ENCODE results near the gene PPIL1.
"Not testable (repeated sequence)": the region's sequence is repeated elsewhere in the genome, so short reads cannot be mapped to it uniquely, and the experiment has no call there.

PPIL1 gene

GRCh38 chr6:36874443-36875249 lies at the start of gene PPIL1:
Gene PPIL1 (minus strand): TSS chr6:36874803. CDS start chr6:36874772, 31 bp downstream.
- peak; percentile 61 for DNase-seq (ENCODE audit: low read depth)

- no peak for DNase-seq (ENCODE audit: low read depth)
These were observed 49.5 kb upstream of the PPIL1 start for GRCh38 chr6:36924131-36924530.

GRCh38 chr6:36920546-36920945 lies 45.9 kb upstream of the PPIL1 start:
- no peak for DNase-seq (ENCODE audit: low read depth)

GRCh38 chr6:36920049-36920448 lies 45.4 kb upstream of the PPIL1 start:
- DNase-seq (ENCODE audit: low read depth) = no peak

- DNase-seq (ENCODE audit: low read depth) = no peak
These were observed 43.1 kb upstream of the PPIL1 start for GRCh38 chr6:36917541-36918193.

- no peak for DNase-seq (ENCODE audit: low read depth)
These were observed 41.5 kb upstream of the PPIL1 start for GRCh38 chr6:36916126-36916525.

- no peak for DNase-seq (ENCODE audit: low read depth)
These were observed 41.0 kb upstream of the PPIL1 start for GRCh38 chr6:36915599-36915998.

- DNase-seq (ENCODE audit: low read depth) = no peak
These were observed 39.7 kb upstream of the PPIL1 start for GRCh38 chr6:36914227-36914794.

GRCh38 chr6:36913082-36913481 lies 38.5 kb upstream of the PPIL1 start:
- no peak for DNase-seq (ENCODE audit: low read depth)

- peak; percentile 30 for DNase-seq (ENCODE audit: low read depth)
These were observed 38.0 kb upstream of the PPIL1 start for GRCh38 chr6:36912586-36912985.

- no peak for DNase-seq (ENCODE audit: low read depth)
These were observed 37.4 kb upstream of the PPIL1 start for GRCh38 chr6:36912030-36912454.

- no peak for DNase-seq (ENCODE audit: low read depth)
These were observed 34.1 kb upstream of the PPIL1 start for GRCh38 chr6:36908747-36909146.

- no peak for DNase-seq (ENCODE audit: low read depth)
These were observed 33.2 kb upstream of the PPIL1 start for GRCh38 chr6:36907781-36908180.

- no peak for DNase-seq (ENCODE audit: low read depth)
These were observed 32.1 kb upstream of the PPIL1 start for GRCh38 chr6:36906539-36907325.

GRCh38 chr6:36904851-36905393 lies 30.3 kb upstream of the PPIL1 start:
- no peak for DNase-seq (ENCODE audit: low read depth)

- no peak for DNase-seq (ENCODE audit: low read depth)
These were observed 29.5 kb upstream of the PPIL1 start for GRCh38 chr6:36904114-36904513.

- DNase-seq (ENCODE audit: low read depth) = no peak
These were observed 23.0 kb upstream of the PPIL1 start for GRCh38 chr6:36897609-36898008.

GRCh38 chr6:36893976-36894932 lies 19.7 kb upstream of the PPIL1 start:
- DNase-seq (ENCODE audit: low read depth) = no peak

- not testable (repeated sequence) for DNase-seq (ENCODE audit: low read depth)
These were observed 16.6 kb upstream of the PPIL1 start for GRCh38 chr6:36891153-36891552.

GRCh38 chr6:36890112-36890663 lies 15.6 kb upstream of the PPIL1 start:
- no peak for DNase-seq (ENCODE audit: low read depth)

Measured in stimulated activated CD8-positive, alpha-beta memory T cell treated with anti-CD3 and anti-CD28 coated beads, Interleukin-4, amount 100 ng/mL, for 24 hours (primary cell).